Measurements from ENCODE around the gene VOPP1. TPM values are rescaled to one million over a fixed set of nuclear protein-coding genes. Genes with fewer than 3 reads are reported as not detected.

VOPP1 gene
- total and polyA plus RNA-seq, 9 of the 15 experiments (the other 6 are each of a cell fraction or from before 2014, with no cell fraction given): 8.2 to 45.8 (median 31.2) TPM

DNA sequence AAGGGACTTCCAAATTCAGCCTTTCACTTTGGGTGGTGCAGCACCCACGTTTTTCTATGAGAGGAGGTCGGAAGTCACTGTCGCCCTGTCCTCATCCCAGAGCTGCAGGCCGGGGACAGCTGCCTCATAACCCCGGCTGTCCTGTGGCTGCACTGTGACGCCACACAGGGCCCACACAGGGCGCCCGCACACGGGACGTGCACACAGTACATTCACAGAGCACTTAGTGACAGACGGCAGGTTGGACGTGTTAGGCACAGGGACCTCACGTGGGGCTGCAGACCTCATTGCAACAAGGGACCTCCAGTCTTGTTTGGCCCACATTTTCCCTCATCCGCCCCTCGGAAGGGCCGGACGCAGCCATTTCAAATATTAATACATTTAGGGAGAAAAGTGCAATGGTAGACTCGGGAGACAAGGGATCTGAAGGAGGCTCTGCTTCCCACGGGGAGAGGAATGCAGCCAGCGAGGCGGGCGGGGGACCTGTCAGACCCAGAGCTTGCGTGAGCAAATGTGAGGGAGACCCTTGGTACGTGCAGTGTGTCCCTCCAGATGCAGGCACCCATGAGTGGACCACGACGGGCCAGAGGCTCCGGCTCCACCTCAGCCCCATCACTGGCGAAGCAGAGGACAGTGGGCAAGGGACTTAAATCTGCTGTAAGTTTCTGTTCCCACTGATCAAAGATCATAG lies 86.7 kb downstream of the VOPP1 start (continued):
- TF ChIP-seq DMBX1 (CRISPR knock-in tag; IDR thresholded peaks at IDR 0.05; ENCODE audit: borderline replicate concordance): no peak
- no peak for TF ChIP-seq ZNF561 (CRISPR knock-in tag; conservative IDR thresholded peaks at IDR 0.05)
- no peak for TF ChIP-seq GTF2E2 (tag; IDR thresholded peaks at IDR 0.05)

GRCh38 chr7:55484834-55485233 lies 87.5 kb downstream of the VOPP1 start:
- intact Hi-C loops (cut with micrococcal nuclease) (no loop called here), in situ Hi-C loops (cut with MboI) (no loop called here)
- Histone ChIP-seq H4K20me1 (replicated peaks; ENCODE audit: control insufficient read depth, insufficient read depth, low read length) (no peaks in the 10 kb centered on the region; the same call in 1 of the 2 replicates), H3K4me1 (replicated peaks in 1 of 2; ENCODE audit: control insufficient read depth in 2 of 2, insufficient read depth in 2 of 2, low read length in 2 of 2) (peaks cover 3 to 6% of the 10 kb centered on the region in 2 experiments; a peak in 2 of 5 replicates), H3K4me2 (ENCODE audit: insufficient read depth, low read length) (no peak overlapping the region), H3K9me3 (replicated peaks; ENCODE audit: control insufficient read depth, insufficient read depth, low read depth, low read length) (no peaks in the 10 kb centered on the region), H3K79me2 (ENCODE audit: control insufficient read depth, insufficient read depth, low read length) (no peaks in the 10 kb centered on the region), H3K36me3 (ENCODE audit: control insufficient read depth, insufficient read depth, low read length) (peaks cover 9% of the 10 kb centered on the region; the same call in 1 of the 3 replicates), H3K27me3 (ENCODE audit: control insufficient read depth in 2 of 2, insufficient read depth in 2 of 2, low read length in 2 of 2) (no peaks in the 10 kb centered on the region), H3K9me1 (ENCODE audit: control insufficient read depth, insufficient read depth, low read length) (no peaks in the 10 kb centered on the region), H3K27ac (ENCODE audit: extremely low read depth, low read depth, low read length) (no peak overlapping the region), H2AFZ (ENCODE audit: low read depth, low read length) (no peak overlapping the region), H3K4me3 (no peak overlapping the region), H3K9ac (ENCODE audit: insufficient read depth in 1 of 2, low read depth in 2 of 2, low read length in 2 of 2) (no peak overlapping the region)
- no peak for FAIRE-seq
- no peak for ATAC-seq
- CTCF ChIA-PET (ENCODE audit: low intra/inter-chr PET ratio): no interaction called here
- POLR2A ChIA-PET: interaction anchor here (0.5 kb wide), 1 partner anchor 14 kb away, joined by 5 read pairs; no protein-coding TSS in a partner anchor
- TF ChIP-seq CCAR2 (IDR thresholded peaks at IDR 0.05; ENCODE audit: low read depth, low read length): no peak
- no peak for TF ChIP-seq ZNF586 (CRISPR knock-in tag; conservative IDR thresholded peaks at IDR 0.05)
- TF ChIP-seq, protein P1, sequence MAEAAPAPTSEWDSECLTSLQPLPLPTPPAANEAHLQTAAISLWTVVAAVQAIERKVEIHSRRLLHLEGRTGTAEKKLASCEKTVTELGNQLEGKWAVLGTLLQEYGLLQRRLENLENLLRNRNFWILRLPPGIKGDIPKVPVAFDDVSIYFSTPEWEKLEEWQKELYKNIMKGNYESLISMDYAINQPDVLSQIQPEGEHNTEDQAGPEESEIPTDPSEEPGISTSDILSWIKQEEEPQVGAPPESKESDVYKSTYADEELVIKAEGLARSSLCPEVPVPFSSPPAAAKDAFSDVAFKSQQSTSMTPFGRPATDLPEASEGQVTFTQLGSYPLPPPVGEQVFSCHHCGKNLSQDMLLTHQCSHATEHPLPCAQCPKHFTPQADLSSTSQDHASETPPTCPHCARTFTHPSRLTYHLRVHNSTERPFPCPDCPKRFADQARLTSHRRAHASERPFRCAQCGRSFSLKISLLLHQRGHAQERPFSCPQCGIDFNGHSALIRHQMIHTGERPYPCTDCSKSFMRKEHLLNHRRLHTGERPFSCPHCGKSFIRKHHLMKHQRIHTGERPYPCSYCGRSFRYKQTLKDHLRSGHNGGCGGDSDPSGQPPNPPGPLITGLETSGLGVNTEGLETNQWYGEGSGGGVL (CRISPR knock-in tag; IDR thresholded peaks at IDR 0.05): no peak
- TF ChIP-seq, protein P2, sequence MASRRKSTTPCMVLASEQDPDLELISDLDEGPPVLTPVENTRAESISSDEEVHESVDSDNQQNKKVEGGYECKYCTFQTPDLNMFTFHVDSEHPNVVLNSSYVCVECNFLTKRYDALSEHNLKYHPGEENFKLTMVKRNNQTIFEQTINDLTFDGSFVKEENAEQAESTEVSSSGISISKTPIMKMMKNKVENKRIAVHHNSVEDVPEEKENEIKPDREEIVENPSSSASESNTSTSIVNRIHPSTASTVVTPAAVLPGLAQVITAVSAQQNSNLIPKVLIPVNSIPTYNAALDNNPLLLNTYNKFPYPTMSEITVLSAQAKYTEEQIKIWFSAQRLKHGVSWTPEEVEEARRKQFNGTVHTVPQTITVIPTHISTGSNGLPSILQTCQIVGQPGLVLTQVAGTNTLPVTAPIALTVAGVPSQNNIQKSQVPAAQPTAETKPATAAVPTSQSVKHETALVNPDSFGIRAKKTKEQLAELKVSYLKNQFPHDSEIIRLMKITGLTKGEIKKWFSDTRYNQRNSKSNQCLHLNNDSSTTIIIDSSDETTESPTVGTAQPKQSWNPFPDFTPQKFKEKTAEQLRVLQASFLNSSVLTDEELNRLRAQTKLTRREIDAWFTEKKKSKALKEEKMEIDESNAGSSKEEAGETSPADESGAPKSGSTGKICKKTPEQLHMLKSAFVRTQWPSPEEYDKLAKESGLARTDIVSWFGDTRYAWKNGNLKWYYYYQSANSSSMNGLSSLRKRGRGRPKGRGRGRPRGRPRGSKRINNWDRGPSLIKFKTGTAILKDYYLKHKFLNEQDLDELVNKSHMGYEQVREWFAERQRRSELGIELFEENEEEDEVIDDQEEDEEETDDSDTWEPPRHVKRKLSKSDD (conservative IDR thresholded peaks at IDR 0.05; ENCODE audit: low read length): no peak
- no peak for TF ChIP-seq ZNF445 (CRISPR knock-in tag; IDR thresholded peaks at IDR 0.05; ENCODE audit: low read depth)
- TF ChIP-seq U2AF1 (optimal IDR thresholded peaks at IDR 0.05; ENCODE audit: low read depth, low read length): no peak
- no peak for TF ChIP-seq ZNF431 (CRISPR knock-in tag; IDR thresholded peaks at IDR 0.05)
- TF ChIP-seq NCOA4 (IDR thresholded peaks at IDR 0.05; ENCODE audit: partially characterized antibody): no peak
- no peak for TF ChIP-seq RBFOX2 (IDR thresholded peaks at IDR 0.05; ENCODE audit: low read depth, low read length)
- BruUV-seq (replicated peaks): no TSS peak
- WGBS (ENCODE audit: insufficient coverage, low coverage, missing lambda C conversion rate): 79% methylated on average over 6 of the region's 6 CpGs
- no peak for DNase-seq (ENCODE audit: extremely low read depth in 1 of 4, low spot score in 3 of 4)
